HepG2 (cell line): ENCODE measurements around the gene OBI1. TPM values are rescaled to one million over a fixed set of nuclear protein-coding genes. Genes with fewer than 3 reads are reported as not detected.
A peak's percentile ranks its signal among the peaks of the same experiment; 100 is the strongest.

Experiments used
- ATAC-seq: fragments of 200-7000 bp; cut with Tn5 transposase; 3 replicates; pipeline ENCODE4 v1.9.1; 2020; ENCODE audit warnings: mild to moderate bottlenecking, moderate library complexity
- BruUV-seq: library from RNA; stranded (reverse); fragments of 400-500 nt; replicated peaks from 2 replicates; lab custom pipeline; 2021; lab: Mats Ljungman, UMichigan
- CTCF ChIA-PET: fragments of 300-600 bp; formaldehyde crosslinking; extraction: SDS; loops from one replicate; lab custom pipeline; 2021; ENCODE audit warnings: low total read pairs, inconsistent platforms, low intra/inter-chr PET ratio; lab: Yijun Ruan, JAX
- POLR2A ChIA-PET: fragments of 350-600 bp; sonication (Branson Sonifier 250); formaldehyde crosslinking; loops from one replicate; lab custom pipeline; 2020; ENCODE audit warnings: antibody characterized with exemption, inconsistent platforms; lab: Yijun Ruan, JAX
- DNase-seq: peaks from one replicate; pipeline ENCODE4 v3.0.0-alpha.2; 2015; ENCODE audit warnings: low spot score
- FAIRE-seq: peaks from 3 replicates; lab custom pipeline; 2011; peaks lifted over from hg19 to GRCh38; lab: Jason Lieb, UNC
- H2AFZ ChIP-seq: one replicate; pipeline ENCODE4 v1.6.1; 2011; ENCODE audit warnings: low read length, inconsistent platforms
- H3K27ac ChIP-seq: fragments of 300-600 bp; 3 replicates; pipeline ENCODE4 v1.8.0; 2011; ENCODE audit warnings: mixed run types, mild to moderate bottlenecking, mixed read lengths, low read length, inconsistent platforms; ENCODE audit not compliant: insufficient read depth; ENCODE audit errors: extremely low read length
- H3K27me3 ChIP-seq, 2 experiments: fragments of 200-600 bp in 1 of 2; 2 replicates in 1 of 2; 3 replicates in 1 of 2; pipeline versions ENCODE4 v1.6.0 to v1.8.0; 2011; ENCODE audit warnings: low read length in 2 of 2, mild to moderate bottlenecking in 2 of 2, moderate library complexity in 2 of 2, inconsistent platforms in 1 of 2; ENCODE audit not compliant: insufficient read depth in 2 of 2, control insufficient read depth in 1 of 2
- H3K36me3 ChIP-seq, 2 experiments: fragments of 200-600 bp in 1 of 2; replicated peaks in 1 of 2; 2 replicates in 1 of 2; 3 replicates in 1 of 2; pipeline versions ENCODE4 v1.5.1 to v1.8.0; 2011; ENCODE audit warnings: low read length in 2 of 2, inconsistent platforms in 1 of 2; ENCODE audit not compliant: insufficient read depth in 2 of 2, control insufficient read depth in 1 of 2
- H3K4me1 ChIP-seq: 2 replicates; pipeline ENCODE4 v1.5.1; 2012; ENCODE audit warnings: low read length, inconsistent platforms; ENCODE audit not compliant: insufficient read depth
- H3K4me2 ChIP-seq: 2 replicates; pipeline ENCODE4 v1.6.0; 2011; ENCODE audit warnings: low read depth, low read length, inconsistent platforms
- H3K4me3 ChIP-seq, 3 experiments: fragments of 200-600 bp in 1 of 3; sonication (generic), shearing (Covaris generic) in 1 of 3; replicated peaks in 1 of 3; 2 replicates each; pipeline ENCODE4 v1.5.1; 2011 to 2016; ENCODE audit warnings: low read length in 3 of 3, inconsistent platforms in 2 of 3, low read depth in 2 of 3, mild to moderate bottlenecking in 2 of 3, control low read depth in 1 of 3, mixed read lengths in 1 of 3; ENCODE audit not compliant: insufficient read depth in 1 of 3
- H3K79me2 ChIP-seq: one replicate; pipeline ENCODE4 v1.6.1; 2011; ENCODE audit warnings: low read length, inconsistent platforms; ENCODE audit not compliant: insufficient read depth
- H3K9ac ChIP-seq: 2 replicates; pipeline ENCODE4 v1.6.0; 2011; ENCODE audit warnings: mild to moderate bottlenecking, low read depth, low read length, inconsistent platforms; ENCODE audit not compliant: insufficient read depth
- H3K9me3 ChIP-seq: 2 replicates; pipeline ENCODE4 v1.5.1; 2012; ENCODE audit warnings: mild to moderate bottlenecking, low read length
- H4K20me1 ChIP-seq: 2 replicates; pipeline ENCODE4 v1.6.0; 2011; ENCODE audit warnings: inconsistent platforms, mild to moderate bottlenecking, low read length, moderate library complexity; ENCODE audit not compliant: insufficient read depth
- ADNP ChIP-seq: sonication (generic); formaldehyde crosslinking; IDR thresholded peaks from 2 replicates; pipeline ENCODE4 v1.4.0; 2020; ENCODE audit warnings: missing genetic modification reagents
- ARNT2 ChIP-seq: sonication (generic); formaldehyde crosslinking; IDR thresholded peaks from 2 replicates; pipeline ENCODE4 v1.8.0; 2022; ENCODE audit warnings: mild to moderate bottlenecking, low read depth, missing genetic modification reagents, moderate library complexity
- EZH2 ChIP-seq: conservative IDR thresholded peaks from 2 replicates; pipeline ENCODE4 v1.6.1; 2012; ENCODE audit warnings: mild to moderate bottlenecking, low read depth, low read length, moderate library complexity
- GABPB1 ChIP-seq: IDR thresholded peaks from 2 replicates; pipeline ENCODE4 v1.6.1; 2016; ENCODE audit warnings: mild to moderate bottlenecking, missing genetic modification reagents, moderate library complexity, missing compliant biosample characterization
- HNRNPLL ChIP-seq: fragments of 200-400 bp; formaldehyde crosslinking; IDR thresholded peaks from 2 replicates; pipeline ENCODE4 v1.6.1; 2017; ENCODE audit warnings: mild to moderate bottlenecking, low read depth, low read length; ENCODE audit not compliant: poor library complexity, severe bottlenecking
- KLF6 ChIP-seq: IDR thresholded peaks from 2 replicates; pipeline ENCODE4 v1.8.0; 2016; ENCODE audit warnings: missing biosample characterization, missing genetic modification reagents
- PAF1 ChIP-seq: IDR thresholded peaks from 2 replicates; pipeline ENCODE4 v1.6.1; 2016; ENCODE audit warnings: missing genetic modification reagents, missing compliant biosample characterization
- POLR2A ChIP-seq, 2 experiments: IDR thresholded peaks; 2 replicates each; pipeline ENCODE4 v1.6.1; 2011; ENCODE audit warnings: low read depth in 2 of 2, low read length in 2 of 2, mild to moderate bottlenecking in 1 of 2, moderate library complexity in 1 of 2; ENCODE audit not compliant: insufficient read depth in 1 of 2
- SALL1 ChIP-seq: sonication (generic); formaldehyde crosslinking; IDR thresholded peaks from 2 replicates; pipeline ENCODE4 v1.8.0; 2022; ENCODE audit warnings: mild to moderate bottlenecking, missing genetic modification reagents
- ZBTB26 ChIP-seq: IDR thresholded peaks from 2 replicates; pipeline ENCODE4 v1.6.1; 2016; ENCODE audit warnings: missing compliant biosample characterization, missing genetic modification reagents, borderline replicate concordance
- ZNF142 ChIP-seq: sonication (generic); formaldehyde crosslinking; IDR thresholded peaks from 2 replicates; pipeline ENCODE4 v1.4.0; 2020; ENCODE audit warnings: missing genetic modification reagents
- ZNF280B ChIP-seq: sonication (generic); formaldehyde crosslinking; IDR thresholded peaks from 2 replicates; pipeline ENCODE4 v1.5.0; 2020; ENCODE audit warnings: missing genetic modification reagents, mild to moderate bottlenecking, borderline replicate concordance
- ZNF530 ChIP-seq: sonication (generic); formaldehyde crosslinking; IDR thresholded peaks from 2 replicates; pipeline ENCODE4 v1.5.0; 2020; ENCODE audit warnings: low read depth, mild to moderate bottlenecking, missing genetic modification reagents
- ZNF670 ChIP-seq: sonication (generic); formaldehyde crosslinking; IDR thresholded peaks from 2 replicates; pipeline ENCODE4 v1.8.0; 2022; ENCODE audit warnings: mild to moderate bottlenecking, missing genetic modification reagents, borderline replicate concordance
- ZNF703 ChIP-seq: sonication (generic); formaldehyde crosslinking; IDR thresholded peaks from 2 replicates; pipeline ENCODE4 v1.5.1; 2020; ENCODE audit warnings: missing genetic modification reagents, mild to moderate bottlenecking, moderate library complexity, borderline replicate concordance
- WGBS: methylation state at CpG from one replicate; pipeline ENCODE4 v1.1.6; 2017; ENCODE audit warnings: low lambda C conversion rate; 5-methylcytosine and 5-hydroxymethylcytosine counted together
- in situ Hi-C: cut with HindIII; loops from 2 replicates; pipeline ENCODE4 v1.10.0; 2017; ENCODE audit warnings: low pct_unique_long_range_greater_than_20kb; ENCODE audit not compliant: extremely low pct_ligation_motif_present
- intact Hi-C: fragments of 100-400 bp; cut with micrococcal nuclease; formaldehyde crosslinking; loops from one replicate; pipeline ENCODE4 v1.10.0; 2022; ENCODE audit not compliant: unreplicated experiment
- polyA plus RNA-seq, 8 experiments: library from polyadenylated mRNA; depleted of rRNA in 3 of 8; stranded (reverse) in 7 of 8; unstranded in 1 of 8; fragments of >200 nt; fragmentation: Illumina TruSeq in 4 of 8; extraction: Trizol in 4 of 8; gene quantifications; 2 replicates each; pipeline versions ENCODE4 v1.2.1 to v1.2.3, GENCODE V29; 2011 to 2016; ENCODE audit warnings: low read depth in 4 of 8, missing spikeins in 1 of 8, mixed read lengths in 1 of 8; ENCODE audit not compliant: insufficient read depth in 1 of 8
- total RNA-seq, 5 experiments: library from RNA; depleted of rRNA; stranded (reverse); fragments of >200 nt; fragmentation: Illumina TruSeq; extraction: Trizol; gene quantifications; 2 replicates each; pipeline ENCODE4 v1.2.3, GENCODE V29; 2016; ENCODE audit warnings: low read depth in 1 of 5

The OBI1 gene
- total and polyA plus RNA-seq, 2 of the 13 experiments (the other 11 are each of a cell fraction or from before 2014, with no cell fraction given): 7.8 to 23.5 TPM

- H3K27ac ChIP-seq: no peak within 1 kb of the TSS
- H3K9ac ChIP-seq: peak within 1 kb of the TSS; percentile 47
- H3K27me3 ChIP-seq: peaks cover 3 to 57% of the 10 kb centered on the region in 2 experiments
- in situ Hi-C loops: no loop called here
- peak within 1 kb of the TSS; percentile 68 for H2AFZ ChIP-seq
- POLR2A ChIA-PET: interaction anchor here (0.9 kb wide), 1 partner anchor 57 kb away, joined by 4 read pairs; no protein-coding TSS in a partner anchor
- H3K36me3 ChIP-seq: no peaks in the 10 kb centered on the region
- no TSS peak for BruUV-seq
- peak within 1 kb of the TSS; percentile 72 for H3K4me2 ChIP-seq
- FAIRE-seq: no peak
- peak; percentile 86 for ATAC-seq
- CTCF ChIA-PET: no interaction called here
- under 1% methylated on average over 23 of the region's 80 CpGs for WGBS
- peak within 1 kb of the TSS; percentile 55 to 71 (median 69) for H3K4me3 ChIP-seq
- DNase-seq: peak; percentile 72
- no peaks in the 10 kb centered on the region for H3K79me2 ChIP-seq
- intact Hi-C loops: loop anchor here (1.0 kb wide), 1 partner anchor 56 kb away; the partner anchor contains the start of gene OBI1
- H3K4me1 ChIP-seq: peaks cover 33% of the 10 kb centered on the region
- no peaks in the 10 kb centered on the region for H3K9me3 ChIP-seq
- H4K20me1 ChIP-seq: no peaks in the 10 kb centered on the region
- TF ChIP-seq ZBTB26 (CRISPR knock-in tag) (no peak), ZNF530 (CRISPR knock-in tag) (0 out of 2 replicates have a peak, but pooled peaks have one; percentile 41), ZNF280B (CRISPR knock-in tag) (0 out of 2 replicates have a peak, but pooled peaks have one; percentile 52), PAF1 (CRISPR knock-in tag) (no peak), ADNP (CRISPR knock-in tag) (no peak), ZNF703 (no peak), ZNF142 (CRISPR knock-in tag) (peak; percentile 68; the same call in 1 of the 2 replicates), GABPB1 (CRISPR knock-in tag) (peak; percentile 61; the same call in 1 of the 2 replicates), HNRNPLL (peak; percentile 45), KLF6 (CRISPR knock-in tag) (no peak), POLR2A (IDR thresholded peaks at IDR 0.05; ENCODE audit: insufficient read depth in 1 of 2, low read depth in 2 of 2, low read length in 2 of 2) (peak in 1 of 2 experiments; percentile 49; a peak in 1 of 4 replicates), EZH2 (no peak), ARNT2 (CRISPR knock-in tag) (peak; percentile 66; the same call in 1 of the 2 replicates), ZNF670 (no peak), SALL1 (peak; percentile 76)
These were observed 55.6 kb downstream of the OBI1 start, which contains the start of gene POU4F1 for GRCh38 chr13:78603240-78603957. Gene POU4F1, minus strand, starts transcription at chr13:78603552. Its CDS starts 226 bp downstream, at chr13:78603326.
